IMR-90 (cell line): Measurements from ENCODE around the gene SERPINA1. TPM values are rescaled to one million over a fixed set of nuclear protein-coding genes. Genes with fewer than 3 reads are reported as not detected.

Experiments used
- ATAC-seq: fragments of 200-7000 bp; cut with Tn5 transposase; 2 replicates; pipeline ENCODE4 v1.9.1; 2020; ENCODE audit warnings: low read depth, mild to moderate bottlenecking, moderate library complexity
- BruUV-seq: library from RNA; stranded (reverse); fragments of 400-500 nt; replicated peaks from 2 replicates; lab custom pipeline; 2021; lab: Mats Ljungman, UMichigan
- CTCF ChIA-PET: fragments of 300-600 bp; formaldehyde crosslinking; extraction: SDS; loops from one replicate; lab custom pipeline; 2021; ENCODE audit warnings: antibody characterized with exemption; lab: Yijun Ruan, JAX
- POLR2A ChIA-PET: fragments of 300-600 bp; sonication (Branson Sonifier 250); formaldehyde crosslinking; loops from one replicate; lab custom pipeline; 2022; ENCODE audit warnings: antibody characterized with exemption; ENCODE audit not compliant: unreplicated experiment; lab: Charles Lee
- DNase-seq: peaks from one replicate; pipeline ENCODE4 v3.0.0; 2013
- H2AFZ ChIP-seq: replicated peaks from 2 replicates; pipeline ENCODE3; 2013; ENCODE audit warnings: low read length, mild to moderate bottlenecking; ENCODE audit not compliant: poor library complexity
- H2AK5ac ChIP-seq: 2 replicates; pipeline ENCODE4 v1.6.1; 2013; ENCODE audit warnings: low read depth, low read length, inconsistent platforms
- H2AK9ac ChIP-seq: replicated peaks from 2 replicates; pipeline ENCODE3; 2013; ENCODE audit warnings: mild to moderate bottlenecking, low read depth, low read length, moderate library complexity; ENCODE audit not compliant: poor library complexity
- H2BK120ac ChIP-seq: 2 replicates; pipeline ENCODE4 v1.6.1; 2013; ENCODE audit warnings: low read depth, low read length, inconsistent platforms
- H2BK15ac ChIP-seq: 3 replicates; pipeline ENCODE4 v1.6.1; 2013; ENCODE audit warnings: low read depth, low read length, inconsistent platforms
- H2BK20ac ChIP-seq: 2 replicates; pipeline ENCODE4 v1.6.1; 2013; ENCODE audit warnings: low read depth, mild to moderate bottlenecking, inconsistent platforms, low read length, moderate library complexity
- H2BK5ac ChIP-seq: 2 replicates; pipeline ENCODE4 v1.6.1; 2013; ENCODE audit warnings: mild to moderate bottlenecking, low read depth, low read length, inconsistent platforms; ENCODE audit not compliant: poor library complexity, severe bottlenecking
- H3K14ac ChIP-seq: replicated peaks from 2 replicates; pipeline ENCODE4 v1.6.1; 2013; ENCODE audit warnings: low read depth, low read length, inconsistent platforms
- H3K18ac ChIP-seq: 2 replicates; pipeline ENCODE4 v1.6.1; 2013; ENCODE audit warnings: low read depth, low read length, control low read depth
- H3K23ac ChIP-seq: 2 replicates; pipeline ENCODE4 v1.6.1; 2013; ENCODE audit warnings: low read depth, low read length, inconsistent platforms
- H3K27ac ChIP-seq: 2 replicates; pipeline ENCODE4 v1.5.1; 2013; ENCODE audit warnings: mild to moderate bottlenecking, control low read depth, low read length; ENCODE audit not compliant: insufficient read depth
- H3K27me3 ChIP-seq: 2 replicates; pipeline ENCODE4 v1.6.1; 2013; ENCODE audit warnings: low read length; ENCODE audit not compliant: control insufficient read depth, insufficient read depth
- H3K36me3 ChIP-seq: 2 replicates; pipeline ENCODE4 v1.6.1; 2013; ENCODE audit warnings: low read length, mixed read lengths; ENCODE audit not compliant: control insufficient read depth, insufficient read depth
- H3K4ac ChIP-seq: 2 replicates; pipeline ENCODE4 v1.6.1; 2013; ENCODE audit warnings: low read depth, low read length, inconsistent platforms
- H3K4me1 ChIP-seq: 2 replicates; pipeline ENCODE4 v1.6.1; 2013; ENCODE audit warnings: low read length, mixed read lengths; ENCODE audit not compliant: control insufficient read depth, insufficient read depth
- H3K4me2 ChIP-seq: 2 replicates; pipeline ENCODE4 v1.6.1; 2013; ENCODE audit warnings: low read depth, mild to moderate bottlenecking, control low read depth, low read length, moderate library complexity
- H3K4me3 ChIP-seq: 2 replicates; pipeline ENCODE4 v1.5.1; 2013; ENCODE audit warnings: low read depth, mild to moderate bottlenecking, control low read depth, low read length, moderate library complexity; ENCODE audit not compliant: insufficient read depth
- H3K56ac ChIP-seq: 2 replicates; pipeline ENCODE4 v1.6.1; 2013; ENCODE audit warnings: low read length, inconsistent platforms; ENCODE audit not compliant: insufficient read depth; ENCODE audit errors: extremely low read depth
- H3K79me1 ChIP-seq, 2 experiments: 2 replicates each; pipeline ENCODE4 v1.6.1; 2013; ENCODE audit warnings: low read length in 2 of 2, inconsistent platforms in 1 of 2, low read depth in 1 of 2
- H3K9ac ChIP-seq: 2 replicates; pipeline ENCODE4 v1.6.1; 2013; ENCODE audit warnings: low read depth, low read length, control low read depth
- H3K9me1 ChIP-seq: 2 replicates; pipeline ENCODE4 v1.6.1; 2013; ENCODE audit warnings: low read length, inconsistent platforms; ENCODE audit not compliant: insufficient read depth
- H3K9me3 ChIP-seq: 2 replicates; pipeline ENCODE4 v1.6.1; 2013; ENCODE audit warnings: low read length; ENCODE audit not compliant: control insufficient read depth, insufficient read depth
- H4K20me1 ChIP-seq: 2 replicates; pipeline ENCODE4 v1.6.1; 2013; ENCODE audit warnings: low read length, inconsistent platforms; ENCODE audit not compliant: insufficient read depth
- H4K5ac ChIP-seq: 2 replicates; pipeline ENCODE4 v1.6.1; 2013; ENCODE audit warnings: mild to moderate bottlenecking, low read depth, low read length, control low read depth
- H4K8ac ChIP-seq, 2 experiments: 2 replicates each; pipeline ENCODE4 v1.6.1; 2013; ENCODE audit warnings: low read depth in 2 of 2, low read length in 2 of 2, control low read depth in 1 of 2, inconsistent platforms in 1 of 2
- H4K91ac ChIP-seq: 2 replicates; pipeline ENCODE4 v1.6.1; 2013; ENCODE audit warnings: low read depth, low read length, inconsistent platforms; ENCODE audit not compliant: insufficient read depth
- BHLHE40 ChIP-seq: fragments of 150-350 bp; IDR thresholded peaks from 2 replicates; pipeline ENCODE4 v1.6.1; 2016; ENCODE audit warnings: mild to moderate bottlenecking, low read depth, low read length
- CEBPB ChIP-seq: IDR thresholded peaks from 2 replicates; pipeline ENCODE4 v1.6.1; 2012; ENCODE audit warnings: low read depth, low read length, improper control_type of control experiment
- CHD1 ChIP-seq: IDR thresholded peaks from 2 replicates; pipeline ENCODE4 v1.6.1; 2012; ENCODE audit warnings: low read depth, low read length, improper control_type of control experiment
- CTCF ChIP-seq: conservative IDR thresholded peaks from 2 replicates; pipeline ENCODE4 v1.5.1; 2012; ENCODE audit warnings: mild to moderate bottlenecking, low read depth, low read length, improper control_type of control experiment
- ELK1 ChIP-seq: fragments of 150-350 bp; IDR thresholded peaks from 2 replicates; pipeline ENCODE4 v1.6.1; 2016; ENCODE audit warnings: low read depth, mild to moderate bottlenecking, low read length, moderate library complexity, borderline replicate concordance
- FOS ChIP-seq: fragments of 150-350 bp; IDR thresholded peaks from 2 replicates; pipeline ENCODE4 v1.6.1; 2016; ENCODE audit warnings: low read depth, low read length
- MAFK ChIP-seq: IDR thresholded peaks from 2 replicates; pipeline ENCODE4 v1.6.1; 2012; ENCODE audit warnings: low read depth, low read length, improper control_type of control experiment
- MAZ ChIP-seq: IDR thresholded peaks from 2 replicates; pipeline ENCODE4 v1.6.1; 2012; ENCODE audit warnings: low read depth, mild to moderate bottlenecking, low read length, improper control_type of control experiment, moderate library complexity, borderline replicate concordance
- MXI1 ChIP-seq: IDR thresholded peaks from 2 replicates; pipeline ENCODE4 v1.6.1; 2012; ENCODE audit warnings: low read depth, mild to moderate bottlenecking, low read length, moderate library complexity, borderline replicate concordance
- NFE2L2 ChIP-seq: fragments of 150-350 bp; IDR thresholded peaks from 2 replicates; pipeline ENCODE4 v1.6.1; 2016; ENCODE audit warnings: low read depth, mild to moderate bottlenecking, low read length
- POLR2A ChIP-seq: IDR thresholded peaks from 2 replicates; pipeline ENCODE4 v1.6.1; 2012; ENCODE audit warnings: mild to moderate bottlenecking, low read depth, low read length
- RAD21 ChIP-seq: IDR thresholded peaks from 2 replicates; pipeline ENCODE4 v1.6.1; 2012; ENCODE audit warnings: low read length, improper control_type of control experiment
- RCOR1 ChIP-seq: IDR thresholded peaks from 2 replicates; pipeline ENCODE4 v1.6.1; 2012; ENCODE audit warnings: mild to moderate bottlenecking, low read length, improper control_type of control experiment; ENCODE audit not compliant: insufficient replicate concordance
- RFX5 ChIP-seq: IDR thresholded peaks from 2 replicates; pipeline ENCODE4 v1.8.0; 2012; ENCODE audit warnings: low read depth, mild to moderate bottlenecking, low read length, moderate library complexity
- SMC3 ChIP-seq: fragments of 150-350 bp; IDR thresholded peaks from 2 replicates; pipeline ENCODE4 v1.6.1; 2016; ENCODE audit warnings: low read depth, mild to moderate bottlenecking, antibody characterized with exemption, low read length, moderate library complexity
- USF2 ChIP-seq: fragments of 150-350 bp; IDR thresholded peaks from 2 replicates; pipeline ENCODE4 v1.6.1; 2017; ENCODE audit warnings: mild to moderate bottlenecking, antibody characterized with exemption, low read length, low read depth
- WGBS, 2 experiments: methylation state at CpG; one replicate each; pipeline versions ENCODE4 v1.1.5 to v1.1.7; 2013; ENCODE audit warnings: missing lambda C conversion rate in 2 of 2; ENCODE audit not compliant: insufficient read length in 1 of 2; ENCODE audit errors: extremely low coverage in 2 of 2; 5-methylcytosine and 5-hydroxymethylcytosine counted together
- dilution Hi-C: fragments of 300-500 bp; cut with HindIII; formaldehyde crosslinking; loops from one replicate; pipeline ENCODE4 v1.14.3; 2018; ENCODE audit warnings: low sequenced_read_pairs; ENCODE audit not compliant: unreplicated experiment
- in situ Hi-C: fragments of 300-500 bp; cut with MboI; formaldehyde crosslinking; loops from 3 replicates; pipeline ENCODE4 v1.14.3; 2019; ENCODE audit warnings: low sequenced_read_pairs, inconsistent platforms, mixed read lengths
- intact Hi-C: fragments of 100-400 bp; cut with micrococcal nuclease; formaldehyde crosslinking; loops from 2 replicates; pipeline ENCODE4 v1.10.0; 2022
- polyA plus RNA-seq, 3 experiments: library from polyadenylated mRNA; depleted of rRNA; stranded (reverse); fragments of >200 nt; gene quantifications; 2 replicates each; pipeline ENCODE4 v1.2.3, GENCODE V29; 2012; ENCODE audit warnings: low replicate concordance in 1 of 3
- total RNA-seq: library from RNA; depleted of rRNA; stranded (reverse); fragments of >200 nt; gene quantifications from 2 replicates; pipeline ENCODE4 v1.2.3, GENCODE V29; 2012

SERPINA1 gene
- total and polyA plus RNA-seq, 2 of the 4 experiments (the other 2 are of a cell fraction), result 0.54 to 1.2 TPM

- Histone ChIP-seq H3K79me1 (no peaks in the 10 kb centered on the region), H4K20me1 (no peaks in the 10 kb centered on the region), H3K4me1 (peaks cover 7% of the 10 kb centered on the region), H4K91ac (no peak overlapping the region), H2AFZ (no peak overlapping the region), H2BK20ac (no peak overlapping the region), H3K9me1 (peaks cover 16% of the 10 kb centered on the region), H3K4me2 (no peak overlapping the region), H2BK15ac (no peak overlapping the region; the same call in 2 of the 3 replicates), H2BK5ac (no peak overlapping the region), H3K18ac (no peak overlapping the region), H2AK9ac (no peak overlapping the region), H3K9ac (no peak overlapping the region), H2AK5ac (0 out of 2 replicates have a peak overlapping the region, but pooled peaks have one; percentile 18), H3K4ac (no peak overlapping the region), H2BK120ac (no peak overlapping the region), H3K56ac (no peak overlapping the region), H3K27me3 (no peaks in the 10 kb centered on the region; the same call in 1 of the 2 replicates), H3K23ac (no peak overlapping the region), H3K9me3 (no peaks in the 10 kb centered on the region), H3K36me3 (no peaks in the 10 kb centered on the region), H3K27ac (no peak overlapping the region), H4K5ac (no peak overlapping the region), H3K4me3 (no peak overlapping the region), H3K14ac (no peak overlapping the region), H4K8ac (no peak overlapping the region)
- ATAC-seq, result no peak
- BruUV-seq, result no TSS peak
- dilution Hi-C loops (no loop called here), in situ Hi-C loops (no loop called here), intact Hi-C loops (no loop called here)
- CTCF ChIA-PET, result no interaction called here
- DNase-seq, result no peak
- 100% methylated on average over 1 of the region's 6 CpGs; no CpG with 5 or more reads in 1 of the 2 experiments for WGBS, 2 experiments
- TF ChIP-seq RFX5 (no peak), FOS (no peak), MAFK (no peak), CEBPB (no peak), NFE2L2 (no peak), MXI1 (no peak), RCOR1 (no peak), BHLHE40 (no peak), CTCF (no peak), MAZ (no peak), CHD1 (no peak), POLR2A (no peak), SMC3 (no peak), ELK1 (no peak), RAD21 (no peak), USF2 (no peak)
- POLR2A ChIA-PET, result no interaction called here
Measured at GRCh38 chr14:94370524-94370910, 17.9 kb downstream of the SERPINA1 start.
